ENCODE results near the gene TNFSF12.

Gene TNFSF12, protein sequence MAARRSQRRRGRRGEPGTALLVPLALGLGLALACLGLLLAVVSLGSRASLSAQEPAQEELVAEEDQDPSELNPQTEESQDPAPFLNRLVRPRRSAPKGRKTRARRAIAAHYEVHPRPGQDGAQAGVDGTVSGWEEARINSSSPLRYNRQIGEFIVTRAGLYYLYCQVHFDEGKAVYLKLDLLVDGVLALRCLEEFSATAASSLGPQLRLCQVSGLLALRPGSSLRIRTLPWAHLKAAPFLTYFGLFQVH

DNA sequence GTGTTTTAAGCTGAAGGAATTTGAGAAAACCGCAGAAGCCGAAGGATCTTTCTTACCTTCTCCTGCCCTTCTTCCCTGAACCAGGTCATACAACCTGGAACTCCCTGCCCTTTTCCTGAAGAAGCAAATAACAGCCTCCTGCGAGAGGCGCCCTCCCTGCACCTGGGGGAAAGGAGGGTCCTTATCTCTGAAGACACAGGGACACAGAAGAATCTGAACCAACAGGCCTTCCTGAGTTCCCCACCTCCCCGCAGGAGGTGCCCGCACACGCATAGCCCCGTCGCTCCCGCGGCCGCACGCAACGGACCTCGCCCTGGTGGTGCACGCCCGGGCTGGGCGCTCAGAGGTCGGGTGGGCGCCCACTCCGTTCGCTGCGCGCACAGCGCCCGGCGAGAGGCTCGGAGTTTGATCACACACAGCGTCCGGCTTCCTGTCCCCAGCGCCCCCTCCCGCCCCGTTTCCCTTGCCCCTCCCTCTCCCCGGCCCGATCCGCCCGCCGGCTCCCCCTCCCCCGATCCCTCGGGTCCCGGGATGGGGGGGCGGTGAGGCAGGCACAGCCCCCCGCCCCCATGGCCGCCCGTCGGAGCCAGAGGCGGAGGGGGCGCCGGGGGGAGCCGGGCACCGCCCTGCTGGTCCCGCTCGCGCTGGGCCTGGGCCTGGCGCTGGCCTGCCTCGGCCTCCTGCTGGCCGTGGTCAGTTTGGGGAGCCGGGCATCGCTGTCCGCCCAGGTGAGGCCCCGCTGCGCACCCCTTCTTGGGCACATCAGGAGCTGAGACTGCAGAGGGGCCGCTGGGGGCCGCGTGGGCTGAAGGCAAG is at the start of gene TNFSF12:
TSS of gene TNFSF12 (plus strand) at position 474 of the 816 bp plus-strand sequence. CDS start at position 570, 96 bp downstream.
- DNase-seq, result no peak

DNA sequence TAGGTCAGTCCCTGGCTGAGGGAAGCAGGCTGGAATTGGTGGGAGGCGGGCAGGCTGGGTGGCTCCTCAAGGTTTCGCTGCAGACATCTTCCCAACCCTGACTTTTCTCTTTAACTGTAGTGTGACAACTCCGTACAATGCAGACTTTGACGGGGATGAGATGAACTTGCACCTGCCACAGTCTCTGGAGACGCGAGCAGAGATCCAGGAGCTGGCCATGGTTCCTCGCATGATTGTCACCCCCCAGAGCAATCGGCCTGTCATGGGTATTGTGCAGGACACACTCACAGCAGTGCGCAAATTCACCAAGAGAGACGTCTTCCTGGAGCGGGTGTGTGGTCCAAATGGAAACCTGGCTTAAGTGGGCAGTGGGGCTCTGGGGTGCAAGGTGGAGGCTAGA is 49.7 kb upstream of the TNFSF12 start:
- no peak for DNase-seq

DNA sequence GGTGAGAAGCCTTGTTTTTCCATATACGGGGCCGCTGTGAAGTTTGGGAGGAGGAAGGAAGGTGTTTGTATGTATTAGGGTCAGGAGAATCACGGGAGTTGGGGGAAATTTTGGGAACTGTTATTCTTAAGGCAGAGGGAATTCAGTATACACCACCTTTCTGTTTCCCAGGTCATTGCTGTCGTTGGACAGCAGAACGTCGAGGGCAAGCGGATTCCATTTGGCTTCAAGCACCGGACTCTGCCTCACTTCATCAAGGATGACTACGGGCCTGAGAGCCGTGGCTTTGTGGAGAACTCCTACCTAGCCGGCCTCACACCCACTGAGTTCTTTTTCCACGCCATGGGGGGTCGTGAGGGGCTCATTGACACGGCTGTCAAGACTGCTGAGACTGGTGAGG is 47.1 kb upstream of the TNFSF12 start:
- no peak for DNase-seq

DNA sequence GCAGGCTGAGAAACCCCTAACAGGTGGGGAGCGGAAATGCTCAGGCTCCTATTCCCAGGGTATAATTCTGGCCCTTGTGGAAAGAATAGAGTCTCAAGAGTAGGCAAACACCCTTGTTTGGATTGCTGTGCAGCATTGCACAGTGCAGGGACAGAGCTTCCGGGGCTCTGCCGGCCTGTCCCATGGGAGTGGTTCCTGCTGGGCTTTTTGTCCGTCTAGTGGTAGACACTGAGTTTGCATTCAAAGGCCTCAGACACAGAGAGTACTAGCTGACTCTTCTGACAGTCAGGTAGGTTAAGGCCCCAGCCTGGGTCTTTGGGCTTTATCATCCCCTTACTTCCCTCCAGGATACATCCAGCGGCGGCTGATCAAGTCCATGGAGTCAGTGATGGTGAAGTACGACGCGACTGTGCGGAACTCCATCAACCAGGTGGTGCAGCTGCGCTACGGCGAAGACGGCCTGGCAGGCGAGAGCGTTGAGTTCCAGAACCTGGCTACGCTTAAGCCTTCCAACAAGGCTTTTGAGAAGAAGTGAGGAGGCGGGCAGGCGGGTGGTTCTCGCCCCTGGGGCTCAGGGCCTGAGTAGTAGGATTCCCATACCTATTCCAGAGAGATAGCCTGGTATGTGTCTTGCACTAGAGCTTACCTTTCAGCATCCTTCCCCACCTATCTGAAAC is 46.5 kb upstream of the TNFSF12 start:
- no peak for DNase-seq

DNA sequence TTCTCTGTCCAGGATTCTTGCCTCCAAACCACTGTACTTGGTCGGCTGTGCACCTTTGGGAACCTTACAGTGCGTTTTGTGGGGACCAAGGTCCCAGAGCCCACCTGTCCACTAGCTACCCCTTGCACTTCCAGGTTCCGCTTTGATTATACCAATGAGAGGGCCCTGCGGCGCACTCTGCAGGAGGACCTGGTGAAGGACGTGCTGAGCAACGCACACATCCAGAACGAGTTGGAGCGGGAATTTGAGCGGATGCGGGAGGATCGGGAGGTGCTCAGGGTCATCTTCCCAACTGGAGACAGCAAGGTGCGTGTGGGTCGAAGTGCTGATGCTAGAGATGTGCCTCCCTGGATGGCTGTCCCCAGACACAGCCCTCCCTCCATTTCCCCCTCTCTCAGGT is 45.9 kb upstream of the TNFSF12 start:
- DNase-seq, result no peak

DNA sequence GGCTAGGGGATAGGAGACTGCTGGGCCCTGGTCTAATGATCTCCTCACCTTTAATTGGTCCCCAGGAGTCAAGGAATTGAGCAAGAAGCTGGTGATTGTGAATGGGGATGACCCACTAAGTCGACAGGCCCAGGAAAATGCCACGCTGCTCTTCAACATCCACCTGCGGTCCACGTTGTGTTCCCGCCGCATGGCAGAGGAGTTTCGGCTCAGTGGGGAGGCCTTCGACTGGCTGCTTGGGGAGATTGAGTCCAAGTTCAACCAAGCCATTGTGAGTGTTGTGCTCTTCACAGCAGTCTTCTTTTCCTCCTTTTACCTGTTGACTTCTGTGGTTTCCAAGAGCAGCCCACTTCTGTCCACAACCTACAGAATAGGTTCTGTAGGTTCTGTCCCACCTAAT is 45.3 kb upstream of the TNFSF12 start:
- DNase-seq, result no peak

DNA sequence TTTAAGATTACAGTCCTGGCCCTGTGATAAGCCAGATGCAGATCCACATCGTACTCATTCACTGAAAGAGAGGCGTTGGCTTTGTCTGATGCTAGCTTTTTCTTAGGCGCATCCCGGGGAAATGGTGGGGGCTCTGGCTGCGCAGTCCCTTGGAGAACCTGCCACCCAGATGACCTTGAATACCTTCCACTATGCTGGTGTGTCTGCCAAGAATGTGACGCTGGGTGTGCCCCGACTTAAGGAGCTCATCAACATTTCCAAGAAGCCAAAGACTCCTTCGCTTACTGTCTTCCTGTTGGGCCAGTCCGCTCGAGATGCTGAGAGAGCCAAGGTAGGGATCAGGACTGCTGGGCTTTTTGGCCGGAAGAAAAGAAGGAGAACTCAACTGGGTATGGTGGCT is 40.7 kb upstream of the TNFSF12 start:
- no peak for DNase-seq

DNA sequence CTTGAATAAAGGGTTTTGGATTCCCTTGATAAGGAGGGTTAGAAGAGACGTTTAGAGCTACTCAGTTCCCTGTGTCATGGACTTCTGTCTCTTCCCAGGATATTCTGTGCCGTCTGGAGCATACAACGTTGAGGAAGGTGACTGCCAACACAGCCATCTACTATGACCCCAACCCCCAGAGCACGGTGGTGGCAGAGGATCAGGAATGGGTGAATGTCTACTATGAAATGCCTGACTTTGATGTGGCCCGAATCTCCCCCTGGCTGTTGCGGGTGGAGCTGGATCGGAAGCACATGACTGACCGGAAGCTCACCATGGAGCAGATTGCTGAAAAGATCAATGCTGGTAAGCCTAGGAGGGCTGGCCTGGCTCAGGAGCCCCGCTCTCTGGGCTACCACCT is 40.0 kb upstream of the TNFSF12 start:
- no peak for DNase-seq

DNA sequence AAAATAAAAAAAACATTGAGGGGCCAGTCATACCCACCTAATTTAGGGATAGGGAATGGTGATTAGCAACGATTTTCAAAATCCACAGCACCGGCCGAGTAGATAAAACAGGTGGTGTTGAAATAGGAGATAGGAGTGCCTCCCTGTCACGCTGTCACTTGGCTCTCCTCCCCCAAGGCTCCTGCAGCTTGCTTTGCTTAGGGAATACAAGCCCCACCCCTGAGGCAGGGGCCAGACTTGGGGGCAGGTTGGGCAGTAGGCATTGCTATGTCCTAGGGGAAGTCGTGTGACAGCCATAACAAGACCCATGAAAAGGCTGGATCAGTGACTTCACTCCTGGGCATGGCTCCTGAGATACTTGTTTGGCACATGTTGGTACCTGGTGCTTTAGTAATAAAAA is 38.9 kb upstream of the TNFSF12 start:
- no peak for DNase-seq

DNA sequence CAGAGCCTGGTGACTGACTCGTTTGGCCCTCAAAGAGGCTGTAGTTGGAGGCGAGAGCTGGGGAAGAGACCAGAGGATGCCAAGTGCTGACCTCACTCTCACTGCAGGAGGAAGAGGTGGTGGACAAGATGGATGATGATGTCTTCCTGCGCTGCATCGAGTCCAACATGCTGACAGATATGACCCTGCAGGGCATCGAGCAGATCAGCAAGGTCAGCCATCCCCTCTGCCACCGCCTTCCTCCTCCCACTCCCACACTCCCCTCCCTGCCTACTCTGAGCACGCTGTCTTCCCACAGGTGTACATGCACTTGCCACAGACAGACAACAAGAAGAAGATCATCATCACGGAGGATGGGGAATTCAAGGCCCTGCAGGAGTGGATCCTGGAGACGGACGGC is 37.8 kb upstream of the TNFSF12 start:
- DNase-seq, result no peak

DNA sequence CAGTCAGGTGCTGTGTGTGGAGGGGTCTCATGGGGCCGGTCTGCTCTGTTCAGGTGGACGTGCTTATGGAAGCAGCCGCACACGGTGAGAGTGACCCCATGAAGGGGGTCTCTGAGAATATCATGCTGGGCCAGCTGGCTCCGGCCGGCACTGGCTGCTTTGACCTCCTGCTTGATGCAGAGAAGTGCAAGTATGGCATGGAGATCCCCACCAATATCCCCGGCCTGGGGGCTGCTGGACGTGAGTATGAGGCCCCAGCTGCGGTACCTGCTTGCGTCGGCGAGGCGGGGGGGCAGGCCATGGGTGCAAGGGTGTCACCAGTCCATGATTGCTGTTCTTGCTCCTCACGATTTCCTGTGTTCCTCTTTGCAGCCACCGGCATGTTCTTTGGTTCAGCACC is 36.8 kb upstream of the TNFSF12 start:
- no peak for DNase-seq

DNA sequence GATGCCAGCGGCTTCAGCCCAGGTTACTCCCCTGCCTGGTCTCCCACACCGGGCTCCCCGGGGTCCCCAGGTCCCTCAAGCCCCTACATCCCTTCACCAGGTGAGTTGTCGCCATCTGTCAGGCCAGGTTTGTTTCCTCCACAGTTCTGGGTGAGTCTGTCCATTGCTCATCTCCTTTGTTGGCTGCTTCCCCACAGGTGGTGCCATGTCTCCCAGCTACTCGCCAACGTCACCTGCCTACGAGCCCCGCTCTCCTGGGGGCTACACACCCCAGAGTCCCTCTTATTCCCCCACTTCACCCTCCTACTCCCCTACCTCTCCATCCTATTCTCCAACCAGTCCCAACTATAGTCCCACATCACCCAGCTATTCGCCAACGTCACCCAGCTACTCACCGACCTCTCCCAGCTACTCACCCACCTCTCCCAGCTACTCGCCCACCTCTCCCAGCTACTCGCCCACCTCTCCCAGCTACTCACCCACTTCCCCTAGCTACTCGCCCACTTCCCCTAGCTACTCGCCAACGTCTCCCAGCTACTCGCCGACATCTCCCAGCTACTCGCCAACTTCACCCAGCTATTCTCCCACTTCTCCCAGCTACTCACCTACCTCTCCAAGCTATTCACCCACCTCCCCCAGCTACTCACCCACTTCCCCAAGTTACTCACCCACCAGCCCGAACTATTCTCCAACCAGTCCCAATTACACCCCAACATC is 35.9 kb upstream of the TNFSF12 start:
- DNase-seq, result no peak

DNA sequence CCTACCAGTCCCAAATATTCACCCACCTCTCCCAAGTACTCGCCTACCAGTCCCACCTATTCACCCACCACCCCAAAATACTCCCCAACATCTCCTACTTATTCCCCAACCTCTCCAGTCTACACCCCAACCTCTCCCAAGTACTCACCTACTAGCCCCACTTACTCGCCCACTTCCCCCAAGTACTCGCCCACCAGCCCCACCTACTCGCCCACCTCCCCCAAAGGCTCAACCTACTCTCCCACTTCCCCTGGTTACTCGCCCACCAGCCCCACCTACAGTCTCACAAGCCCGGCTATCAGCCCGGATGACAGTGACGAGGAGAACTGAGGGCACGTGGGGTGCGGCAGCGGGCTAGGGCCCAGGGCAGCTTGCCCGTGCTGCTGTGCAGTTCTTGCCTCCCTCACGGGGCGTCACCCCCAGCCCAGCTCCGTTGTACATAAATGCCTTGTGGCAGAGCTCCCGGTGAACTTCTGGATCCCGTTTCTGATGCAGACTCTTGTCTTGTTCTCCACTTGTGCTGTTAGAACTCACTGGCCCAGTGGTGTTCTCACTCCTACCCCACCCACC is 34.9 kb upstream of the TNFSF12 start:
- DNase-seq, result no peak

DNA sequence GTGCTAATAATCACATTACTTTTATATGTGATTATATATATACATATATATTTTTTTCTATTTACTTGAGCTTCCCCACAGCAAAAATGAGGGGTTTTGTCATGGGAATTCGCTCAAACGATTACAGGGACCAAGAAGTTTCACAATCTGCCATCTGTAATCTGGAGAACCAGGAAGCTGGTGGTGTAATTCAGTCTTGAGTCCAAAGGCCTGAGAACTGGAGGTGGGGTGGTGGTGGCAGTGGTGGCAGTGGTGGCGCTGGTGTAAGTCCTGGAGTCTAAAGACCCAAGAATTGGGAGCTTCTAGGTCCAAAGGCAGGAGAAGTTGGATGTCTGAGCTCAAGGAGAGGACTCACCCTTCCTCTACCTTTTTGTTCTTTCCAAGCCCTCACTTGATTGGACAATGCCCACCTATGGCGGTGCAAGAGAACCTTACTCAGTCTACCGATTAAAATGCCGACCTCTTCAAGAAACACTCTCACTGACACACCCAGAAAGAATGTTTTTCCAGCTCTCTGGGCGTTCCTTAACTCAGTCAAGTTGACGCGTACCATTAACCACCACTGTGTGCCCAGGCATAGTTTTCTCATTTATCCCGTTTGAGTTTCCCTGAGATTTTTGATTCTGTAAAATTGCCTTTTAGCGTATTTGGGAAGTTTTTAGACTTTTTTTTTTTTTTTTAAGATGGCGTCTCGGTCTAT is 32.8 kb upstream of the TNFSF12 start:
- no peak for DNase-seq

DNA sequence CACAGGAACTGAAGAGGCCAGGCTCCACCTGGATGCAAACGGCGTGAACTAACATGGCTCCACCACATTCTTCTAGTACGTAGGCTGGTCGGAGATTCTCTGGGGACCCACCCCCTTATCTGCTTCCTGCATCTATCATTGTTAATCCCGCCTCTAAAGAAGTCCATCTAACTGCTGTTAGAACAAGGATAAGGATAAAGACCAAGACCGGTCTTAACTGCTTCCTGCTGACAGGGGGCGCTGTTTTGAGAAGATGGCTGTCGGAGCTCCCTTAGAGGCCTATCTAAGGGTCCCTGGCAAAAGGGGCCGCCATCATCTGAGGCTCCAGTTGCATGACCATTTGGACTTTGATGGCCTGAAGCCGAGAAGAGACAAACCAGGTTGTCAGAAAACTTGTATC is 25.8 kb upstream of the TNFSF12 start:
- no peak for DNase-seq

DNA sequence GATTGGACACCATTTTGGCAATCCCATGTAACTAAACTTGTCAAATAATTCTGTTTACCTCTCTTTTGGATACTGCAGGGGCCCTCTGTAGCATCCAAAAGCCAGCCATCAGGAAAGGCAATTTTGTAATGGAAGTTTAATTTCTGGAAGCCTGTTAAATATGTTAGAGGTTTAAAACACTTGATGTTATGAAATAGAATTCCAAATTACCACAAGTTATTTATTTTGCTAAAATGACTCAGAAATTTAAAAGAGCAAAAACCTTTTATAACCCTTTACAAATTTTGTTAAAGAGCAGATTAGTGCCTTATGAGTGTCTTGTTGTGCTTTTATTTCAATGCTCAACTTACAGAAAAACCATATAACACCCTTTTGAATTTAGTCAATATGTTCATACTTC is 20.0 kb upstream of the TNFSF12 start:
- no peak for DNase-seq

DNA sequence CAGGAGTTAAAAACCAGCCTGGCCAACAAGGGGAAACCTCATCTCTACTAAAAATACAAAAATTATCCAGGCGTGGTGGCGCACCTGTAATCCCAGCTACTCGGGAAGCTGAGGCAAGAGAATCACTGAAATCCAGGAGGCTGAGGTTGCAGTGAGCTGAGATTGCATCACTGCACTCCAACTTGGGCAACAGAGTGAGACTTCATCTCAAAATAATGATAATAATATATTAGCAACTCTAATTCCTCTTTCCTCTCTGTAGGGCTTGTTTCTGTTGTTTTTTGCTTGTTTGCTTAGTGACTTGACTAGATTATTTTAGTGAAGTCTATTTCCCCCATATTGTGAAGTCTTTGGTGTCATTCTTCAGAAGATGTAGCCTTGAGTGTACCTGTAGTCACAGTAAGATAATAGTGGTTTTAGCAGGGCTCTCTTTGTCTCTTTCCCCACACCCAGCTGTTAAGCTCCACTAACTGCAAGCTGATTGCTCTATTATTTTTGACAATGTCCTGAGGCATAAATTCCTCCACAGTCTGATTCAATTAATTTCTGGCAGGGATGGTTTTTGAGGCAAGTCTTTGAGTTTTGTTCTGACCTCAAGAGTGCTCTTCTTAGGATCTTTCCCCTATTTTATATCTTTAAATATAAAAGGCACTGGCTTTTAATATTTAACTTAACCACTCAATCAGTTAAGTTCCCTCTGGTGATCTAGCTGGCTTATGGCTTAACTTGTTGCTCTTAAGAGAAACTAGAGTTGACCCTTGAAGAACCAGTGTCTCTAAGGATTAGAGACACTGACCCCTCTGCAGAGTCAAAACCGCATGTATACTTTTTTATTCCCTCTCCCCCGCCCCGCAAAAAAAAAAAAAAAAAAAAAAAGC is 18.6 kb upstream of the TNFSF12 start:
- no peak for DNase-seq

DNA sequence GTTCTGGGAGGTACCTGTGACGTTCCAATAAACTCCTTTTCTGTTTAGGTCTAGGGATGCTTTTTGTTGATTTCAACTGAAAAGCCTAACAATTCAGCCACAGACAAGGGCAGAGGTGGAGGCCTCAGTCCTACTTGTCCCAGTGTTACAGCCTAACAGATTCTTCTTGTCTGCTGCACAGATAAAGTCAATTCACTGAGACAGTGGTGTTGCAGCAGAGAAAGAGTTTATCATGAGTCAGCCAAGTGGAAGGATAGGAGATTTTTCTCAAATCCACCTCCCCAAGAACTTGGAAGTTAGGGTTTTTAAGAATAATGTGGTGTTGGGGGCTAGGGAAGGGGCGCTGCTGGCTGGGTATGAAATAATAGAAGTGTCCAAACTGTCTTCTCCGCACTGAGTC is 10.8 kb upstream of the TNFSF12 start:
- DNase-seq, result no peak

DNA sequence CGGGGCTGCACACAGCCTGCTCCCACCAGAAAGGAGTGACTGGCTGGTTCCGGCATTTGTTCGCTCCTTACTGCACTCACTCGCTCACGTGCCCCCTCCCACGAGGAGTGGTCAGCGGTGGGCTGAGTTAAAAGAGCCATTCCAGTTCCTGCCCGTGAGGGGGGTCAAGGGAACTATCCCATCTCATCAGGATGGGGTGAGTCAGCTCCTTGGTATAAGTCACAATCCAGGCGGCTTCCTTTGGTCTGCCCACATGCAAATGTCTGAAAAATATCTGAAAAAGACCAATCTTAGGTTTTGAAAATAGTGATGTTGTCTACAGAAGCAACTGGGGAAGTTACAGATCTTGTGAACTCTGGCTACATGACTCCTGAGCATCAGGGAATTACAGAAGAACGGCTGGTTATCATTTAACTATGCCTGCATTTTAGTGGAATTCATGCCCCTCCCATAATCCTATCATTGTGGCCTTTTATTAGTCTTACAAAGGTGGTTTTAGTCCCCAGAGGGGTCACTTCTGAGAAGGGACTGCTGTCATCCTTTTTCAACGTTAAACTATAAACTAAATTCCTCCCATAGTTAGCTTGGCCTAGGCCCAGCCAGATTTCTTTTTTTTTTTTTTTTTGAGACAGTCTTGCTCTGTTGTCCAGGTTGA is 9.8 kb upstream of the TNFSF12 start:
- DNase-seq, result no peak

DNA sequence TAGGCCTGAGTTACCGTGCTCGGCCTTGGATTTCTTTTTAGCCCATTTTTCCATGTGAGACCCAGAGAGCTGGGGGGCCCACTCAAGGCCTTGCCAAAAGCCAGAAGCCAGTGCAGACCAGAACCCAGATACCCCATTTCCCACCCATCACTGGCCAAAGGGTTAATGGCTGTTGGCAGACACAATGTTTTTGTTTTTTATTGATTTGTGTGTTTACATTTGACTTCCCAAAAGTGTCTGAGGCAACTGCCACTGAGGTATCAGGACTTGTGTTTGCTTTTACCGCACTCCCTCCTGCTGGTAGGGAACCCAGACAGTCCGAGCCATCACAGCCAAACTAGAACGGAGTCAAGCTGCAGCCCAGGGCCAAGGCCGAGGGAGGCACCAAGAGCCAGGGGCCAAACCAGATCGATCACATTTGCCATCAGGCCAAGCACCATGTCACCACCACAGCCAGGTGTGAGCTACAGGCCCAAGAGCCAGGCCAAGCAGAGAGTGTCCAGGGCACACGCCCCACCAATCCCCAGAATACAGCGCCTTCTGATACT is 7.7 kb upstream of the TNFSF12 start:
- DNase-seq, result no peak

DNA sequence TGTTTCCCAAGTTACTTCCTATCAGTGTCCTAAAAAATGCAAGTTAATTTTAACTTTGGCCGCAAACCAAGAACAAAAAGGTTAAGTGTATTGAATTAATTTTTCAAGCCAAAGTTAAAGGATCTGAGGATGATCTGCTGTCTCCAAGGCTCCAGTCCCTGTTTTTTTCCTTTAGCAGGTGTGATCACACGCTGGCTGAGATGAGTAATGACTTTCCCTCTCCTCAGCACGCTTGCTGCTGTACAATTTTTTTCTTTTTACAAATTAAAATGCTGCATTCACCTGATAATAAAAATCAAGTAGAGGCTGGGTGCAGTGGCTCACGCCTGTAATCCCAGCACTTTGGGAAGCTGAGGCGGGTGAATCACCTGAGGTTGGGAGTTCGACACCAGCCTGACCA is 3.9 kb upstream of the TNFSF12 start:
- no peak for DNase-seq
